HepG2 (cell line): ENCODE data around the gene TADA3. TPM values are rescaled to one million over a fixed set of nuclear protein-coding genes. Genes with fewer than 3 reads are reported as not detected.

ENCODE experiments used
- AFF4 ChIP-seq: sonication (generic); formaldehyde crosslinking; IDR thresholded peaks from 2 replicates; pipeline ENCODE4 v1.4.0; 2020; ENCODE audit warnings: missing genetic modification reagents
- ARHGAP35 ChIP-seq: sonication (generic); formaldehyde crosslinking; IDR thresholded peaks from 2 replicates; pipeline ENCODE4 v1.9.0; 2022; ENCODE audit warnings: mild to moderate bottlenecking, inconsistent platforms, moderate library complexity, missing genetic modification reagents, borderline replicate concordance
- CC2D1A ChIP-seq: sonication (generic); formaldehyde crosslinking; IDR thresholded peaks from 2 replicates; pipeline ENCODE4 v1.8.1; 2023; ENCODE audit warnings: mild to moderate bottlenecking, missing genetic modification reagents
- DR1 ChIP-seq: sonication (generic); formaldehyde crosslinking; IDR thresholded peaks from 2 replicates; pipeline ENCODE4 v1.8.0; 2021; ENCODE audit warnings: mild to moderate bottlenecking, missing genetic modification reagents, inconsistent platforms
- FOXJ3 ChIP-seq: sonication (generic); formaldehyde crosslinking; IDR thresholded peaks from 2 replicates; pipeline ENCODE4 v1.4.0; 2020; ENCODE audit warnings: missing genetic modification reagents, mild to moderate bottlenecking, borderline replicate concordance
- GPN1 ChIP-seq: sonication (generic); formaldehyde crosslinking; IDR thresholded peaks from 2 replicates; pipeline ENCODE4 v1.5.1; 2020; ENCODE audit warnings: missing genetic modification reagents, borderline replicate concordance
- HMG20A ChIP-seq: IDR thresholded peaks from 2 replicates; pipeline ENCODE4 v1.6.1; 2016; ENCODE audit warnings: borderline replicate concordance
- KDM5A ChIP-seq: fragments of 200-600 bp; sonication (generic); IDR thresholded peaks from 2 replicates; pipeline ENCODE4 v1.7.0; 2018; ENCODE audit warnings: antibody characterized with exemption, mild to moderate bottlenecking, low read length, borderline replicate concordance
- NRL ChIP-seq: sonication (generic); formaldehyde crosslinking; IDR thresholded peaks from 2 replicates; pipeline ENCODE4 v1.5.0; 2020; ENCODE audit warnings: missing genetic modification reagents, mild to moderate bottlenecking, moderate library complexity, borderline replicate concordance
- PAX8 ChIP-seq: sonication (generic); formaldehyde crosslinking; IDR thresholded peaks from 2 replicates; pipeline ENCODE4 v1.8.0; 2022; ENCODE audit warnings: mild to moderate bottlenecking, missing genetic modification reagents, borderline replicate concordance
- POLR2A ChIP-seq, 2 experiments: IDR thresholded peaks; 2 replicates each; pipeline ENCODE4 v1.6.1; 2011; ENCODE audit warnings: low read depth in 2 of 2, low read length in 2 of 2, mild to moderate bottlenecking in 1 of 2, moderate library complexity in 1 of 2; ENCODE audit not compliant: insufficient read depth in 1 of 2
- STAG1 ChIP-seq: sonication (generic); formaldehyde crosslinking; IDR thresholded peaks from 2 replicates; pipeline ENCODE4 v1.4.0; 2020; ENCODE audit warnings: missing genetic modification reagents
- TBX2 ChIP-seq: sonication (generic); formaldehyde crosslinking; IDR thresholded peaks from 2 replicates; pipeline ENCODE4 v1.5.0; 2020; ENCODE audit warnings: missing genetic modification reagents, mild to moderate bottlenecking, borderline replicate concordance
- TCF7 ChIP-seq: sonication (generic); IDR thresholded peaks from 2 replicates; pipeline ENCODE4 v1.6.1; 2016; ENCODE audit warnings: antibody characterized with exemption, low read depth
- ZFP90 ChIP-seq: sonication (generic); formaldehyde crosslinking; IDR thresholded peaks from 2 replicates; pipeline ENCODE4 v1.8.0; 2022; ENCODE audit warnings: missing genetic modification reagents, mild to moderate bottlenecking, inconsistent platforms, borderline replicate concordance
- ZNF256 ChIP-seq: sonication (generic); formaldehyde crosslinking; conservative IDR thresholded peaks from 2 replicates; pipeline ENCODE4 v1.4.0; 2020; ENCODE audit warnings: missing genetic modification reagents
- ZNF468 ChIP-seq: sonication (generic); formaldehyde crosslinking; IDR thresholded peaks from 2 replicates; pipeline ENCODE4 v1.8.0; 2022; ENCODE audit warnings: mild to moderate bottlenecking, moderate library complexity, missing genetic modification reagents
- ZNF543 ChIP-seq: sonication (generic); formaldehyde crosslinking; IDR thresholded peaks from 2 replicates; pipeline ENCODE4 v1.4.0; 2020; ENCODE audit warnings: mild to moderate bottlenecking, missing genetic modification reagents
- ZNF713 ChIP-seq: sonication (generic); formaldehyde crosslinking; IDR thresholded peaks from 2 replicates; pipeline ENCODE4 v1.4.0; 2020; ENCODE audit warnings: mild to moderate bottlenecking, missing genetic modification reagents
- ZNF781 ChIP-seq: sonication (generic); formaldehyde crosslinking; IDR thresholded peaks from 2 replicates; pipeline ENCODE4 v1.5.1; 2020; ENCODE audit warnings: borderline replicate concordance, mild to moderate bottlenecking, missing genetic modification reagents; ENCODE audit errors: not compliant biosample characterization
- polyA plus RNA-seq, 8 experiments: library from polyadenylated mRNA; depleted of rRNA in 3 of 8; stranded (reverse) in 7 of 8; unstranded in 1 of 8; fragments of >200 nt; fragmentation: Illumina TruSeq in 4 of 8; extraction: Trizol in 4 of 8; gene quantifications; 2 replicates each; pipeline versions ENCODE4 v1.2.1 to v1.2.3, GENCODE V29; 2011 to 2016; ENCODE audit warnings: low read depth in 4 of 8, missing spikeins in 1 of 8, mixed read lengths in 1 of 8; ENCODE audit not compliant: insufficient read depth in 1 of 8
- total RNA-seq, 5 experiments: library from RNA; depleted of rRNA; stranded (reverse); fragments of >200 nt; fragmentation: Illumina TruSeq; extraction: Trizol; gene quantifications; 2 replicates each; pipeline ENCODE4 v1.2.3, GENCODE V29; 2016; ENCODE audit warnings: low read depth in 1 of 5
- TF ChIP-seq, protein P1 (sequence below): sonication (generic); formaldehyde crosslinking; IDR thresholded peaks from 2 replicates; pipeline ENCODE4 v1.5.0; 2020; ENCODE audit warnings: missing genetic modification reagents
- TF ChIP-seq, protein P2 (sequence below): IDR thresholded peaks from 2 replicates; pipeline ENCODE4 v1.6.1; 2016; ENCODE audit warnings: missing compliant biosample characterization, missing genetic modification reagents, borderline replicate concordance
- TF ChIP-seq, protein P3 (sequence below): sonication (generic); formaldehyde crosslinking; IDR thresholded peaks from 2 replicates; pipeline ENCODE4 v1.8.0; 2022; ENCODE audit warnings: mild to moderate bottlenecking, missing genetic modification reagents

Gene TADA3
- total and polyA plus RNA-seq, 2 of the 13 experiments (the other 11 are each of a cell fraction or from before 2014, with no cell fraction given) = 32.1 to 37.1 TPM

DNA sequence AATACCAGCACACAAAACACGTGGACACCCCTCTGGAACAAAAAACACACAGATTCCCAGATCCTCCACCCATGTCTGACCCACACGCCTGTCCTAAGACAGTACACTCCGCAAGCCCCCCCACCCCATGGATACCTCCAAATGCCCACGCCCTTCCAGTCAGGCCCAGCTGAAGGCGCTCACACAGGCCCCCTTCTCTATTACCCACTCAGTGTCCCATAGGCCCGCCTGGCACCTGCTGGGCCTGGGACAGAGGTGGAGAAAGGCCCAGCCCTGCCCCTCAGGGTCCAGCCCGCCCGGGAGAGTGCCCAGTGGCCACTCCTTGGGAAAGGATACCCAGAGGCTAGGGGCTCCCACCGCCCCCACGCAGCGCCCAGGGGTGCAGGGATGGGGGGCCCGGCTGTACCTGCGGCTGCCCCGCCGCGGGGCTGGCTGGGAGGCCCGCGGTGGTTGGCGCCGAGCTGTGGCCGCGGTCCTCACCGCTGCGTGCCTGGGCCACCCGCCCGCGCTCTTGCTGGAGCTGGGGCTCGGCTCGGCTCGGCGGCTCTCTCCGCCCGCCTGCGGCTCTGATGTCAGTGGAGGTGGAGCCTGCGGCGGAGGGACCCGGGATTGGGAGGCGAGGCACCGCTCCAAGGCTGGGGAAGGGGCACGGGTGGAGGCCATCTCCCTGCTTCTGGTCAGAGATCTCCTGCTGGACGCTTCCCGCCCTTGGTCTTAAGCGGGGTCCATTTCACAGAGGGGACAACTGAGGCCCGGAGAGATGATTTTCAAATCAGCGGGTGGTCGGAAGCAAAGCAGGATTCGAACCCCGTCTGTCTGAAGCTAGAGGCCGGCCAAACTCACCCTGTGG lies 22.6 kb downstream of the TADA3 start, which contains the start of gene CAMK1 (continued):
- no peak for TF ChIP-seq FOXJ3 (CRISPR knock-in tag)
- no peak for TF ChIP-seq AFF4
- no peak for TF ChIP-seq ARHGAP35
- peak; percentile 1; the same call in 1 of the 2 replicates for TF ChIP-seq ZNF543 (CRISPR knock-in tag)
- no peak for TF ChIP-seq DR1
- 0 out of 2 replicates have a peak, but pooled peaks have one; percentile 27 for TF ChIP-seq CC2D1A (CRISPR knock-in tag)
- TF ChIP-seq PAX8 = no peak
- TF ChIP-seq KDM5A = no peak
- no peak for TF ChIP-seq GPN1 (CRISPR knock-in tag)
- peak in 1 of 2 experiments; percentile 79; a peak in 2 of 4 replicates for TF ChIP-seq POLR2A (IDR thresholded peaks at IDR 0.05; ENCODE audit: insufficient read depth in 1 of 2, low read depth in 2 of 2, low read length in 2 of 2)
- TF ChIP-seq ZNF713 (CRISPR knock-in tag) = no peak
- TF ChIP-seq, protein P1, sequence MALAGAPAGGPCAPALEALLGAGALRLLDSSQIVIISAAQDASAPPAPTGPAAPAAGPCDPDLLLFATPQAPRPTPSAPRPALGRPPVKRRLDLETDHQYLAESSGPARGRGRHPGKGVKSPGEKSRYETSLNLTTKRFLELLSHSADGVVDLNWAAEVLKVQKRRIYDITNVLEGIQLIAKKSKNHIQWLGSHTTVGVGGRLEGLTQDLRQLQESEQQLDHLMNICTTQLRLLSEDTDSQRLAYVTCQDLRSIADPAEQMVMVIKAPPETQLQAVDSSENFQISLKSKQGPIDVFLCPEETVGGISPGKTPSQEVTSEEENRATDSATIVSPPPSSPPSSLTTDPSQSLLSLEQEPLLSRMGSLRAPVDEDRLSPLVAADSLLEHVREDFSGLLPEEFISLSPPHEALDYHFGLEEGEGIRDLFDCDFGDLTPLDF = no peak
- TF ChIP-seq NRL (CRISPR knock-in tag) = no peak
- no peak for TF ChIP-seq HMG20A (CRISPR knock-in tag)
- no peak for TF ChIP-seq STAG1 (CRISPR knock-in tag)
- TF ChIP-seq, protein P2, sequence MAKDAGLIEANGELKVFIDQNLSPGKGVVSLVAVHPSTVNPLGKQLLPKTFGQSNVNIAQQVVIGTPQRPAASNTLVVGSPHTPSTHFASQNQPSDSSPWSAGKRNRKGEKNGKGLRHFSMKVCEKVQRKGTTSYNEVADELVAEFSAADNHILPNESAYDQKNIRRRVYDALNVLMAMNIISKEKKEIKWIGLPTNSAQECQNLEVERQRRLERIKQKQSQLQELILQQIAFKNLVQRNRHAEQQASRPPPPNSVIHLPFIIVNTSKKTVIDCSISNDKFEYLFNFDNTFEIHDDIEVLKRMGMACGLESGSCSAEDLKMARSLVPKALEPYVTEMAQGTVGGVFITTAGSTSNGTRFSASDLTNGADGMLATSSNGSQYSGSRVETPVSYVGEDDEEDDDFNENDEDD (CRISPR knock-in tag) = no peak
- TF ChIP-seq TBX2 (CRISPR knock-in tag) = no peak
- TF ChIP-seq ZNF468 = no peak
- TF ChIP-seq ZNF781 (CRISPR knock-in tag) = no peak
- no peak for TF ChIP-seq ZFP90 (CRISPR knock-in tag)
- no peak for TF ChIP-seq TCF7
- TF ChIP-seq ZNF256 (CRISPR knock-in tag) = no peak
- TF ChIP-seq, protein P3, sequence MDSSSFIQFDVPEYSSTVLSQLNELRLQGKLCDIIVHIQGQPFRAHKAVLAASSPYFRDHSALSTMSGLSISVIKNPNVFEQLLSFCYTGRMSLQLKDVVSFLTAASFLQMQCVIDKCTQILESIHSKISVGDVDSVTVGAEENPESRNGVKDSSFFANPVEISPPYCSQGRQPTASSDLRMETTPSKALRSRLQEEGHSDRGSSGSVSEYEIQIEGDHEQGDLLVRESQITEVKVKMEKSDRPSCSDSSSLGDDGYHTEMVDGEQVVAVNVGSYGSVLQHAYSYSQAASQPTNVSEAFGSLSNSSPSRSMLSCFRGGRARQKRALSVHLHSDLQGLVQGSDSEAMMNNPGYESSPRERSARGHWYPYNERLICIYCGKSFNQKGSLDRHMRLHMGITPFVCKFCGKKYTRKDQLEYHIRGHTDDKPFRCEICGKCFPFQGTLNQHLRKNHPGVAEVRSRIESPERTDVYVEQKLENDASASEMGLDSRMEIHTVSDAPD (CRISPR knock-in tag) = no peak
